GM23338 (cell line): ENCODE data around the gene SMC5.

Source experiments
- CTCF ChIP-seq, 2 experiments: fragments of 200-600 bp in 1 of 2; sonication (generic) in 1 of 2; conservative IDR thresholded peaks; 2 replicates each; pipeline versions ENCODE4 v1.5.1 to v1.6.1; 2016 to 2017; ENCODE audit warnings: antibody characterized with exemption in 2 of 2, low read depth in 2 of 2, mild to moderate bottlenecking in 2 of 2, moderate library complexity in 1 of 2
- EZH2phosphoT487 ChIP-seq: fragments of 200-600 bp; sonication (generic); IDR thresholded peaks from one replicate; pipeline ENCODE4 v1.8.1; 2018; ENCODE audit warnings: antibody characterized with exemption; ENCODE audit not compliant: unreplicated experiment
- ZNF114 ChIP-seq: fragments of 250-450 bp; sonication (Bioruptor Pico); IDR thresholded peaks from 2 replicates; pipeline ENCODE4 v1.5.0; 2020; ENCODE audit warnings: mild to moderate bottlenecking, moderate library complexity

- no peak for TF ChIP-seq EZH2phosphoT487
- TF ChIP-seq CTCF (conservative IDR thresholded peaks at IDR 0.05; ENCODE audit: low read depth in 2 of 2), result no peak
- TF ChIP-seq ZNF114, result no peak
Observed at GRCh38 chr9:70324963-70325362, 66.2 kb downstream of the SMC5 start.
